Thymus (tissue), 11 donors: ENCODE results near the gene ZNF488. TPM values are rescaled to one million over a fixed set of nuclear protein-coding genes. Genes with fewer than 3 reads are reported as not detected.

ENCODE experiments used
- DNase-seq, 9 donors: peaks; one replicate each; pipeline ENCODE4 v3.0.0-alpha.2; 2013; ENCODE audit warnings: low spot score in 9 of 9, low read depth in 6 of 9, missing footprints in 1 of 9
- H3K27ac ChIP-seq, 2 donors: one replicate each; pipeline ENCODE4 v1.5.1; 2013; ENCODE audit warnings: control low read depth in 1 of 2, low read depth in 1 of 2, low read length in 1 of 2, mild to moderate bottlenecking in 1 of 2, moderate library complexity in 1 of 2
- H3K27me3 ChIP-seq, 2 donors: one replicate each; pipeline ENCODE4 v1.5.1; 2013; ENCODE audit warnings: low read length in 1 of 2; ENCODE audit not compliant: control insufficient read depth in 2 of 2, insufficient read depth in 1 of 2
- H3K36me3 ChIP-seq, 2 donors: one replicate each; pipeline ENCODE4 v1.5.1; 2013; ENCODE audit warnings: low read length in 1 of 2, mild to moderate bottlenecking in 1 of 2, moderate library complexity in 1 of 2; ENCODE audit not compliant: control insufficient read depth in 2 of 2, insufficient read depth in 2 of 2
- H3K4me1 ChIP-seq, 2 donors: one replicate each; pipeline ENCODE4 v1.5.1; 2013; ENCODE audit warnings: low read length in 2 of 2; ENCODE audit not compliant: control insufficient read depth in 2 of 2, insufficient read depth in 2 of 2
- H3K4me3 ChIP-seq, 2 donors: one replicate each; pipeline ENCODE4 v1.5.1; 2013; ENCODE audit warnings: low read length in 2 of 2, control low read depth in 1 of 2, mild to moderate bottlenecking in 1 of 2
- H3K9me3 ChIP-seq, 2 donors: one replicate each; pipeline ENCODE4 v1.5.1; 2013; ENCODE audit warnings: low read length in 1 of 2, mild to moderate bottlenecking in 1 of 2; ENCODE audit not compliant: control insufficient read depth in 2 of 2, insufficient read depth in 1 of 2
- WGBS: extraction: QIAGEN DNeasy Blood & Tissue Kit; methylation state at CpG from one replicate; pipeline ENCODE4 v1.1.7; 2013; 5-methylcytosine and 5-hydroxymethylcytosine counted together
- polyA plus RNA-seq: library from polyadenylated mRNA; stranded (reverse); fragments of 200-250 nt; gene quantifications from one replicate; pipeline ENCODE4 v1.2.3, GENCODE V29; 2013
- total RNA-seq: library from RNA; stranded (reverse); fragments of 120-200 nt; gene quantifications from one replicate; pipeline ENCODE4 v1.2.4, GENCODE V29; 2013
- donor health status: healthy.

ZNF488 gene
- total and polyA plus RNA-seq, 2 donors, result 0.23 to 0.24 TPM

DNA sequence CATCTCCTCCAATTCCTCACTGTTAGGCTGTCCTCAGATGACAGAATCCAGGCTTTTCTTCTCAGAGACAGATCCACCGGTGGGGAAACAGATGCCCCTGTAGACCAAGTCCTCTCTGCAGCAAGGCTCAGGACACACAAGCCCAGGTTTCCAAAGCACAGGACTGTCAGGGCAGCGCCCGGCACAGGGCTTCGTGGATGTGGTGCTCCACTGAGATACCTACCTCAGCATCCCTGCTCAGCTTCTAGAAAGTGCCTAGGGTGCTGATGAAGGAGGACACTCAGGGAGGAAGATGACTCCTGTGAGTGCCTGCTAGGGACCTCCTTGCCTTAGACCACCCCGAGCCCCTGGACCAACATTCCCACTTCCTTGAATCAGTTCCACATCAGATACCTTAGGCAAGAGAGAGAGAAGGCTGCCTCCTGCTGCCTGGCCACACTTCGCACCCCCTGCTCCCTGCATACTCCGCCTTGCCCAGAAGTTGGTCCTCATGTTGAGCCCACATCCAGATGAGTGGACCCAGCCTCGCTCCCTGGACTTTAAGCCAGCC, 44.8 kb downstream of the ZNF488 start:
- WGBS, result 97% methylated on average over 8 of the region's 8 CpGs
- peaks cover 0 to 21% of the 10 kb centered on the region in 2 donors for H3K27me3 ChIP-seq
- no peak overlapping the region for H3K27ac ChIP-seq
- no peak for DNase-seq
- no peaks in the 10 kb centered on the region for H3K36me3 ChIP-seq
- no peak overlapping the region for H3K4me3 ChIP-seq
- H3K4me1 ChIP-seq, result no peaks in the 10 kb centered on the region
- no peaks in the 10 kb centered on the region for H3K9me3 ChIP-seq

- no peaks in the 10 kb centered on the region for H3K4me1 ChIP-seq
- DNase-seq, result no peak
- no peaks in the 10 kb centered on the region for H3K9me3 ChIP-seq
- WGBS, result 95% methylated on average over 4 of the region's 4 CpGs
- peaks cover 0 to 21% of the 10 kb centered on the region in 2 donors for H3K27me3 ChIP-seq
- no peaks in the 10 kb centered on the region for H3K36me3 ChIP-seq
- H3K4me3 ChIP-seq, result no peak overlapping the region
- no peak overlapping the region for H3K27ac ChIP-seq
Observed at GRCh38 chr10:47337310-47337709, 46.8 kb downstream of the ZNF488 start.

DNA sequence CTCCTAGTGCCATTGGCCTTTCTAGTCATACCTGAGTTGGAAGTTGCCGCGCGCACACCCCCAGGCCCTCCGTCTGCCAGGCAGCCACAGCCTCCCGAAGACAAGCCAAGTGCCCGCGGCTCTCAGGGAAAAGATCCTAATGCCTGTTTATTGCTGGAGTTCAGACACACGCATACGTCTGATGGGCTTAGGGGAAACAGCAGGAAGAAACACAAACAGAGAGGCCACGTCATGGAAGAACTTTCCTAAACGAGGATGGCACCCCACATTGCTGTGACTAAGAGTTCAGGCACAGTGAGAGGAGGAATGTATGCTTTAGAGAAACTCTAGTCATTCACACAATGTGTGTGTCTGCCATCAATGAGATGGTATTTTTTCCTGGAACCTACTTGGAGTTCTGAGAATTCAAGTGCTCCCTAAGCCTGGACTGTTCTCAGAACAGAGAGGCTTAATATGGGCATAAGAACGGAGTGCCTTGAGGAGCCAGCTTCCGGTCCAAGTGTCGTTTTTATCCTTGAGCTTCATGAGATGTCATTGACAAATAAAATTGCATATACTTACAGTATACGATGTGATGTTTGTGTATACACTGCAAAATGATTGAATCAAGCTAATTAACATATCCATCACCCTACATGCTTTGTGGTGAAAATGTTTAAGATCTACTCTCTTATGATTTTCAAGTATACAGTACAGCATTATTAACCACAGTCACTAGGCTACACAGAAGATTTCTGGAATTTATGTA, 47.5 kb downstream of the ZNF488 start:
- Histone ChIP-seq H3K9me3 (no peaks in the 10 kb centered on the region), H3K36me3 (no peaks in the 10 kb centered on the region), H3K27ac (no peak overlapping the region), H3K4me1 (no peaks in the 10 kb centered on the region), H3K27me3 (peaks cover 0 to 21% of the 10 kb centered on the region in 2 donors), H3K4me3 (no peak overlapping the region)
- 94% methylated on average over 15 of the region's 15 CpGs for WGBS
- DNase-seq, result no peak

- H3K4me1 ChIP-seq, result no peaks in the 10 kb centered on the region
- H3K36me3 ChIP-seq, result no peaks in the 10 kb centered on the region
- DNase-seq, result no peak
- 92% methylated on average over 5 of the region's 5 CpGs for WGBS
- peaks cover 0 to 21% of the 10 kb centered on the region in 2 donors for H3K27me3 ChIP-seq
- H3K27ac ChIP-seq, result no peak overlapping the region
- H3K4me3 ChIP-seq, result no peak overlapping the region
- H3K9me3 ChIP-seq, result no peaks in the 10 kb centered on the region
Observed at GRCh38 chr10:47335906-47336305, 48.2 kb downstream of the ZNF488 start.

DNA sequence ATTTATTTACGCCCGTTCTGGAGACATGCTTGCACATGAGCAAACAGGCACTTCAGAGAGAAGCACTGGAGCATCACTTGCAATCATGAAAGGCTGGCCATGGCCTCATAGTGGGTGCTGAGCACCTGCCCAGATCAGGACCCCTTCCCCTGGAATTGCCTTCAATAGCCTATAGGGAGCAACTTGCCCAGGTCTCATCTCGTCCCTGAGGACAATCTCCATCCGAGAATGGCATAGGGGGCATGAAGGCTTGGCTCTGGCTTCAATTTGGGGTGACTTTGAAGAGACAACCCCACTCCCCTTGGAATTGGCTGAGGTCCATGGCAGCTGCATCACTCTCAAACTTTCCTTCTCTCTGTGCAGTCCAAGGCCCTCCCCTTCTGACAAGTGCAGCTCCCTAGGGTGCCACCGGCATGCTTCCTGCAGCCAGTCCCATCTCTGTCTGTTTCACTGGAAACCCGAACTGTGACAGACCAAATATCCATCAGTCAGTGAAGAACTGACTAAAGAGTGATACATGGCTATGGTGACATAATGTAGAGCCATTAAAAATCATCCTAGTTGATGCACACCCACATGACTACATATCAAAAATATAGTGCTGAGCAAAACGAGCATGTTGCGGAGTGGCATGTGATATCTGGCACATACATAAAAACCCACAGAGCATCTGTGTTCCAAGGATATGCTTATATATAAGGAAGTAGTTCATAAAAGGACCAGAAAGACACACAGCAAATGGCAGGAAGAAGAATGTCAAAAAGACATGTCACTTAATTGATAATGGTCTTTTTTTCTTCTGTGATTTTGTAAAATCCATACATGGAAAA, 49.4 kb downstream of the ZNF488 start:
- Histone ChIP-seq H3K4me3 (no peak overlapping the region), H3K4me1 (no peaks in the 10 kb centered on the region), H3K9me3 (no peaks in the 10 kb centered on the region), H3K36me3 (no peaks in the 10 kb centered on the region), H3K27ac (no peak overlapping the region), H3K27me3 (peaks cover 0 to 13% of the 10 kb centered on the region in 2 donors)
- WGBS, result 94% methylated on average over 8 of the region's 8 CpGs
- DNase-seq, result no peak

- Histone ChIP-seq H3K27ac (no peak overlapping the region), H3K36me3 (no peaks in the 10 kb centered on the region), H3K4me3 (no peak overlapping the region), H3K9me3 (no peaks in the 10 kb centered on the region), H3K4me1 (no peaks in the 10 kb centered on the region), H3K27me3 (peaks cover 0 to 6% of the 10 kb centered on the region in 2 donors)
- 96% methylated on average over 6 of the region's 6 CpGs for WGBS
- no peak for DNase-seq
Observed at GRCh38 chr10:47333532-47333931, 50.6 kb downstream of the ZNF488 start.

- no peak overlapping the region for H3K27ac ChIP-seq
- no peak overlapping the region for H3K4me3 ChIP-seq
- H3K36me3 ChIP-seq, result no peaks in the 10 kb centered on the region
- H3K27me3 ChIP-seq, result peaks cover 0 to 6% of the 10 kb centered on the region in 2 donors
- no peaks in the 10 kb centered on the region for H3K4me1 ChIP-seq
- DNase-seq, result no peak
- WGBS, result 93% methylated on average over 3 of the region's 3 CpGs
- no peaks in the 10 kb centered on the region for H3K9me3 ChIP-seq
Observed at GRCh38 chr10:47332946-47333345, 51.1 kb downstream of the ZNF488 start.

DNA sequence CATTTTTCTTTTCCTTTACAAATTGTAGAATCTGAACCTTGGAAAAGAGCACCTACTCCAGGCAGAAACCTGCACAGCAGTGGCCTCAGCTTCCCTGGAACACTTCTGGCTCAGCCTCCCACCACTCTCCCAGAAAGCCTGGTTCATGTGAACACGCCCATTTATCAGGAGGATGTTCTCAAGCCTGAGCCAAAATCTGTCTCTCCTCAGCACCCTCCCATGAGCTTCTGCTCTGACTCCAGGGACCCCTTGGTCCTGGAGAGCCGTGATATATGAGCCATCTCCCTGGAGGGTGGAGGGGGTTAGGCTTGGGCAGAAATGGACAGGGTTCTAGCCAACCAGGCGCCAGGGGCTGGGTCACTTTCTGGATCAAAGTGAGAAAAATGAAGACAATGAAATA, 51.7 kb downstream of the ZNF488 start:
- Histone ChIP-seq H3K36me3 (no peaks in the 10 kb centered on the region), H3K27me3 (peaks cover 0 to 6% of the 10 kb centered on the region in 2 donors), H3K4me3 (no peak overlapping the region), H3K27ac (no peak overlapping the region), H3K4me1 (no peaks in the 10 kb centered on the region), H3K9me3 (no peaks in the 10 kb centered on the region)
- 94% methylated on average over 3 of the region's 3 CpGs for WGBS
- no peak for DNase-seq

DNA sequence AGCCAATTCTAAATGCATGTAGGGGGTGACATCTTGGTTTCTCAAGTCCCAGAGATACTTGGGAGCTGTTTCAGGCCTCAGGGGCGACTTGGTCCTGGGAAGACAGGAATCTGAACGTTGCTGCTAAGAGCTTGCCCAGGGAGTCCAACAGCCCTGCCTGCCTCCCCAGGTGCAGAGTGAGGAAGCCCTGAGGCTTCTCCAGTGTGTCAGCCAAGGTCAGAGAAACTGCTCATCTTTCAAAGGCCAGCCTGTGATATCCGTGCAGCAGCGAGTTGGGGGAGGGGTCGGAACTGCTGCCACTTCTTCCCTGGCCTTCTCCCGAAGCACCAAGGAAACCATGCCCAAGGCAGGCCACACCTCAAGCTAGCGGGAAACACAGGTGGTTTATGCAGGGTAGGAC, 52.1 kb downstream of the ZNF488 start:
- Histone ChIP-seq H3K27me3 (peaks cover 0 to 6% of the 10 kb centered on the region in 2 donors), H3K36me3 (no peaks in the 10 kb centered on the region), H3K4me3 (no peak overlapping the region), H3K4me1 (no peaks in the 10 kb centered on the region), H3K9me3 (no peaks in the 10 kb centered on the region), H3K27ac (no peak overlapping the region)
- 91% methylated on average over 7 of the region's 7 CpGs for WGBS
- no peak for DNase-seq
